Measurements from ENCODE around the gene PIK3R3.
"Not testable (repeated sequence)": the region's sequence is repeated elsewhere in the genome, so short reads cannot be mapped to it uniquely, and the experiment has no call there.

PIK3R3 gene

DNA sequence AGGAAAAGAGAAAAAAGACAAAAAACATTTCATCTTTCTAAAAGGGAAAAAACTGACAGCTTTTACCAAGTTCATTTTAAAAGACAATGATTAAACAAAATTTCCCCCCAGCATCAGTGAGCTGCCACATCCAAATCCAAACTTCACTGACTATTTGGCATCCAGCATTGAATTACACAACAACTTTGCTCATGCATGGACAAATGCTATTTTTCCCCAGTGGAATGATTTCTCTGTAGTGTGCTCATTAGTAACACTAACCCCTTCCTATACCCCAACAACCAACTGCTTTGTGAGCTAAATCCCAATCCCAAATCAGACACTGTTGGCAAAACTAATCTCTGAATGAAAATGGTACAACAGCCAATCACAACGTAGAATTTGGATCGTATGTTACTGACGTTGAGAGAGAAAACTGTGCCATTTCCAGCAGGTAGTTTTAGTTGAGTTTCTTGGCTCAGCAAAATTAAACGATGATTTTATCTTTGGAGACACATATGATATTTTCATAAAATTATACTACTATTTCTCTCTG, 37.9 kb downstream of the PIK3R3 start:
- TF ChIP-seq, protein P1, sequence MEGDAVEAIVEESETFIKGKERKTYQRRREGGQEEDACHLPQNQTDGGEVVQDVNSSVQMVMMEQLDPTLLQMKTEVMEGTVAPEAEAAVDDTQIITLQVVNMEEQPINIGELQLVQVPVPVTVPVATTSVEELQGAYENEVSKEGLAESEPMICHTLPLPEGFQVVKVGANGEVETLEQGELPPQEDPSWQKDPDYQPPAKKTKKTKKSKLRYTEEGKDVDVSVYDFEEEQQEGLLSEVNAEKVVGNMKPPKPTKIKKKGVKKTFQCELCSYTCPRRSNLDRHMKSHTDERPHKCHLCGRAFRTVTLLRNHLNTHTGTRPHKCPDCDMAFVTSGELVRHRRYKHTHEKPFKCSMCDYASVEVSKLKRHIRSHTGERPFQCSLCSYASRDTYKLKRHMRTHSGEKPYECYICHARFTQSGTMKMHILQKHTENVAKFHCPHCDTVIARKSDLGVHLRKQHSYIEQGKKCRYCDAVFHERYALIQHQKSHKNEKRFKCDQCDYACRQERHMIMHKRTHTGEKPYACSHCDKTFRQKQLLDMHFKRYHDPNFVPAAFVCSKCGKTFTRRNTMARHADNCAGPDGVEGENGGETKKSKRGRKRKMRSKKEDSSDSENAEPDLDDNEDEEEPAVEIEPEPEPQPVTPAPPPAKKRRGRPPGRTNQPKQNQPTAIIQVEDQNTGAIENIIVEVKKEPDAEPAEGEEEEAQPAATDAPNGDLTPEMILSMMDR (conservative IDR thresholded peaks at IDR 0.05; ENCODE audit: low read depth, low read length) = no peak
- Histone ChIP-seq H3K4me1 (ENCODE audit: low read depth, poor library complexity, severe bottlenecking) (no peaks in the 10 kb centered on the region), H4K20me1 (ENCODE audit: insufficient read depth) (no peaks in the 10 kb centered on the region), H3K27me3 (ENCODE audit: insufficient read depth, low read depth) (no peaks in the 10 kb centered on the region), H3K9ac (no peak overlapping the region), H3K36me3 (ENCODE audit: insufficient read depth) (no peaks in the 10 kb centered on the region), H3K27ac (no peak overlapping the region), H3K79me2 (ENCODE audit: insufficient read depth, low read depth) (no peaks in the 10 kb centered on the region), H3K4me2 (no peak overlapping the region), H3K4me3 (IDR thresholded peaks at IDR 0.05; ENCODE audit: insufficient read depth, low read depth, low read length) (no peak overlapping the region), H2AFZ (ENCODE audit: low read depth) (no peak overlapping the region)

DNA sequence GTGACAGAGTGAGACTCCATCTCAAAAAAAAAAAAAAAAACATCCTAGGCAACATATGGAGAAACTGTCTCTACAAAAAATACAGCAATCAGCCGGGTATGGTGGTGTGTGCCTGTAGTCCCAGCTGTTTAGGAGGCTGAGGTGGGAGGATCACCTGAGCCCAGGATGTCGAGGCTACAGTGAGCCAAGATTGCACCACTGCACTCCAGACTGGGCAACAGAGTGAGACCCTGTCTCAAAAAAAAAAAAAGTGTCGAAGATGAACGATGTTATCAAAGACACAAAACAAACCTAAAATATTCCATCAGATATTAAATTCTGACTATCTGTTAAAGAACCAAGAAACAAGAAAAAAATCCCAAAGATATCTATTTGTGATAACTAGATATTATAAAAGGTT, 38.6 kb downstream of the PIK3R3 start:
- H3K79me2 ChIP-seq (ENCODE audit: insufficient read depth, low read depth); H2AFZ ChIP-seq (ENCODE audit: low read depth): not testable (repeated sequence)

GRCh38 chr1:46087891-46088290, 44.5 kb downstream of the PIK3R3 start:
- no peak overlapping the region for H3K27ac ChIP-seq
- no peak overlapping the region for H3K9ac ChIP-seq
- no peaks in the 10 kb centered on the region for H4K20me1 ChIP-seq (ENCODE audit: insufficient read depth)
- no peaks in the 10 kb centered on the region for H3K36me3 ChIP-seq (ENCODE audit: insufficient read depth)
- H3K4me2 ChIP-seq = no peak overlapping the region
- TF ChIP-seq, protein P1 (conservative IDR thresholded peaks at IDR 0.05; ENCODE audit: low read depth, low read length) = no peak
- H3K4me1 ChIP-seq (ENCODE audit: low read depth, poor library complexity, severe bottlenecking) = no peaks in the 10 kb centered on the region
- H2AFZ ChIP-seq (ENCODE audit: low read depth) = no peak overlapping the region
- no peak overlapping the region for H3K4me3 ChIP-seq (IDR thresholded peaks at IDR 0.05; ENCODE audit: insufficient read depth, low read depth, low read length)
- H3K79me2 ChIP-seq (ENCODE audit: insufficient read depth, low read depth) = no peaks in the 10 kb centered on the region
- no peaks in the 10 kb centered on the region for H3K27me3 ChIP-seq (ENCODE audit: insufficient read depth, low read depth)

More for the DNA sequence above, 38.6 kb downstream of the PIK3R3 start:
- H3K36me3 ChIP-seq (ENCODE audit: insufficient read depth); H3K27ac ChIP-seq; H3K4me1 ChIP-seq (ENCODE audit: low read depth, poor library complexity, severe bottlenecking); H3K4me3 ChIP-seq (IDR thresholded peaks at IDR 0.05; ENCODE audit: insufficient read depth, low read depth, low read length); H3K4me2 ChIP-seq; H3K9ac ChIP-seq; H3K27me3 ChIP-seq (ENCODE audit: insufficient read depth, low read depth); H4K20me1 ChIP-seq (ENCODE audit: insufficient read depth): not testable (repeated sequence)

DNA sequence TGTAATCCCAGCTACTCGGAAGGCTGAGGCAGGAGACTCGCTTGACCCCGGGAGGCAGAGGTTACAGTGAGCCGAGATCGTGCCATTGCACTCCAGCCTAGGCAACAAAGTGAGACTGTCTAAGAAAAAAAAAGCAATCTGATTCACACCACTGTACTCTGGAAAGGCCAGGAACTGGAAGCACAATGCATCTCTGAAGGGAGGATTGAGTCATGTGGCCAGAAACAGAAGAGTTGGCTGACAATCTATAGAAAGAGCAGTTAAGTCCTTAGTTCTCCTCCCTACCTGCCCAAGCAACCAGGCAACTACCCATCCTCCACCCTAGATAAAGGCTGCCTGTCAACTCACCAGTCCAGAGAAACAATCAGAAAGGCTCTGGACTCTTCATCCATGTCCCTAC, 45.9 kb downstream of the PIK3R3 start:
- Histone ChIP-seq H3K9ac (no peak overlapping the region), H3K4me1 (ENCODE audit: low read depth, poor library complexity, severe bottlenecking) (no peaks in the 10 kb centered on the region), H3K79me2 (ENCODE audit: insufficient read depth, low read depth) (no peaks in the 10 kb centered on the region), H3K27ac (no peak overlapping the region), H3K27me3 (ENCODE audit: insufficient read depth, low read depth) (no peaks in the 10 kb centered on the region), H4K20me1 (ENCODE audit: insufficient read depth) (no peaks in the 10 kb centered on the region), H2AFZ (ENCODE audit: low read depth) (no peak overlapping the region), H3K4me2 (no peak overlapping the region), H3K4me3 (IDR thresholded peaks at IDR 0.05; ENCODE audit: insufficient read depth, low read depth, low read length) (no peak overlapping the region), H3K36me3 (ENCODE audit: insufficient read depth) (no peaks in the 10 kb centered on the region)
- TF ChIP-seq, protein P1 (conservative IDR thresholded peaks at IDR 0.05; ENCODE audit: low read depth, low read length) = no peak

GRCh38 chr1:46084553-46085451, 47.6 kb downstream of the PIK3R3 start:
- TF ChIP-seq, protein P1 (conservative IDR thresholded peaks at IDR 0.05; ENCODE audit: low read depth, low read length) = no peak
- Histone ChIP-seq H4K20me1 (ENCODE audit: insufficient read depth) (no peaks in the 10 kb centered on the region), H2AFZ (ENCODE audit: low read depth) (no peak overlapping the region), H3K27me3 (ENCODE audit: insufficient read depth, low read depth) (no peaks in the 10 kb centered on the region), H3K9ac (no peak overlapping the region), H3K4me1 (ENCODE audit: low read depth, poor library complexity, severe bottlenecking) (no peaks in the 10 kb centered on the region), H3K79me2 (ENCODE audit: insufficient read depth, low read depth) (no peaks in the 10 kb centered on the region), H3K27ac (no peak overlapping the region), H3K36me3 (ENCODE audit: insufficient read depth) (no peaks in the 10 kb centered on the region), H3K4me3 (IDR thresholded peaks at IDR 0.05; ENCODE audit: insufficient read depth, low read depth, low read length) (no peak overlapping the region), H3K4me2 (no peak overlapping the region)

All from KMS-11 (cell line).